HS-5 (cell line): ENCODE data around the gene BNC1.

Experiments
- DNase-seq: peaks from one replicate; pipeline ENCODE4 v3.0.0-alpha.2; 2012; ENCODE audit warnings: low read depth

The BNC1 gene

DNA sequence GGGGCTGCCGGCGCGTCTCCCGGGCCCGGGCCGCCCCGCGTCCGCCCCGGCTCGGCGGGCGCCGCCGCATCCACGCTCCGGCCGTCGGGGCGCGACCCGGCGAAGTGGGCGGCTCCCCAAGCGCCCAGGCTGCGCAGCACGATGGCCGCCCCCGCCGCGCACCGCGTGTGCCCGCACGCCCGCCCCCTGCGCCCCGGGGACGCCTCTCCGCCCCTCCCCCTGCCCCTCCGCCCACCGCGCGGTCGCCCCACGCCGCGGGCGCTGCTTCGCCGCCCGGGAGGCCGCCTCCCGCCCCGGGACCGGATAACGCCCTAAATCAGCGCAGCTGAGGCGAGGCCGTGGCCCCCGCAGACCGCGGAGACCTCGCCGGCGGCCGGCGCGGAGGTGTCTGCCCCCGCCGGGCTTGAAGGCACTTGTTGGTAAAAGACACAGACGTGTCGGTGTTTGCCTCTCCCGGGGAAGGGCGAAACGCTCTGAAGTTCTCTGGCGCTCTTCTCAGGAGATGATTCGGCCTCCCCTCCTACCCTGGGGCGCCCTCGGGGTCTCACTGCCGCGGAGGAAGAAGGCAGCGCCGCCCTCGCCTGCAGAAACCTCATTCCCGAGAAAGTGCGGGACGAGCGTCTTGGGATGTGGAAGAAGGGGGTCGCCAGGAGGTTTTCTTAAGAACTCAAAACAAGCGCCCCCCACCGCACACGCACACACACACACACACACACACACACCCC is at the start of gene BNC1:
Gene BNC1, minus strand, starts transcription at position 106 of the 725 bp plus-strand sequence. Its CDS starts 36 bp downstream, at position 70.
- no peak for DNase-seq

- no peak for DNase-seq
Observed at GRCh38 chr15:83327041-83327440, 42.6 kb upstream of the BNC1 start.

DNA sequence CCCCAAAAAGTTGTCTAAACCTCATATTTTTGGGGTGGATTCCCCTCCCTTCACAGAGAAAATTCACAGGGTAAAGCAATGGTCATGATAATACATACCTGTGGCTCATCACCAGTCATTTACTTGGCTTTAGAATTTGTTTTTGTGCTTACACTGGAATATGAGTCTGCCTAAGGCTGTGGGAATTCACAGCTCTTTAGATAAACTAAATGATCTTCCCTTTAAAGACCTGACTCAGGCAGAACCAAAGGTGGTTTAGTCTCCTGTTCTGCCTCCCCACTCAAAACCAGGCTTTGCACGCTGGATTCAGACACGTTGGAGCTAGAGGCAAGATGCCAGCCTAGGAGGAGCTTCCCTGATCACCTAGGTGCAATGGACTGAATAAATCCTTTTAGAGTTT is 40.3 kb upstream of the BNC1 start:
- no peak for DNase-seq

DNA sequence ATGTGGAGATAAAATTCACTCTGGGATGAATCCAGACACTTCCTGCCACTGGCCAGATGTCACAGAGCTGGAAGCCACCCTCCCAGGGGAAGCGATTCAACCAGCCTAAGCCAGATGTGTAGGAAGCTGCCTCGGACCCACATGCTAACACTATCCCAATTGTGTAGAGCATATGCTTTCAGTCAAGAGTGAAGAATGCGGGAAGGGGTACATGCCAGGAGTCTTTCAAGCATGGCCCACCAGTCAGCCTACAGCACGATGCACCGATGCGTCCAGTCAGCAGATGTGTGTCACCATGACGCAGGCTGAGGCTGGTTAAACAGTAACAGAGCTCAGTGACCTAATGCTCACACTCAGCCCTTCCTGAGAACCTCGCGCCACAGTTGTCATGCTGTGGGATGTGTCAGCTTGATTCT is 38.8 kb upstream of the BNC1 start:
- DNase-seq: peak; percentile 97

GRCh38 chr15:83322691-83323090 is 38.2 kb upstream of the BNC1 start:
- no peak for DNase-seq

DNA sequence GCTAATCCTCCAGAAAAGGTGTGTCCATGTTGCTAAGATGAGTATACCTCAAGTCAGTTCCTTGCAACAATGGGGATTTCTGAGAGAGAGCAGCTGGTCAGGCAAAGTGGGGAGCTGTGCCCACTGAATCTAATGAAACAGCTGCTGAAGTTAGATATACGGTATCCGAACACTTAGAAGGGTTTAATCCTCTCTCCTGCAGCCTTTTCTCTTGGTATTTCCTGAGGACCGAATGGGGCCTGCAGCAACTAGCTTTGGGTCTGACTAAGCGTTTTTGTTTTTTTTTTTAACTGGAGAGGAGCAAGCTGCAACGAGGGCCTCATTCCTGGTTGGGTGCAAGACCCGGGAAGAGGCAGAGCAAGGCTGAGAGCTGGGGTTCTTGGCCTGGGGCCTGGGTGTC is 37.6 kb upstream of the BNC1 start:
- DNase-seq: no peak

DNA sequence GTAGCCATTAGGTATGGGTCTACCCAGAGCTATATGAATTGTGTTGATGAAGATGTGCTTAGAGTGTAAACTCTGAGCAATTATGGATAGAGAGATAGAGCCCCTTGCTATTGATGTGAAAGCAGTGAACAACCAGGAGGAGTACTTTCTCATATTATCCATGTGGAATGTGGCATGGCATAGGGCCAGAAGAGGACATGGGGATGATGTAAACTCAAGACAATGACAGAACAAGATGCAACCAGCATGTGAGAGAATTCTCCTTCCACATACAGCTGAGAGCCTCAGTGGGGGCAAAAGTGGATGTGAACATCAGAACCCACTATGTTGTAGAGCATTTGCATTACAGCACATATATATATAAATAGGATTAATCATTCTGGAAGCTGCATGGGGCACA is 36.4 kb upstream of the BNC1 start:
- DNase-seq: no peak

GRCh38 chr15:83320404-83320803 is 35.9 kb upstream of the BNC1 start:
- DNase-seq: peak; percentile 72

DNA sequence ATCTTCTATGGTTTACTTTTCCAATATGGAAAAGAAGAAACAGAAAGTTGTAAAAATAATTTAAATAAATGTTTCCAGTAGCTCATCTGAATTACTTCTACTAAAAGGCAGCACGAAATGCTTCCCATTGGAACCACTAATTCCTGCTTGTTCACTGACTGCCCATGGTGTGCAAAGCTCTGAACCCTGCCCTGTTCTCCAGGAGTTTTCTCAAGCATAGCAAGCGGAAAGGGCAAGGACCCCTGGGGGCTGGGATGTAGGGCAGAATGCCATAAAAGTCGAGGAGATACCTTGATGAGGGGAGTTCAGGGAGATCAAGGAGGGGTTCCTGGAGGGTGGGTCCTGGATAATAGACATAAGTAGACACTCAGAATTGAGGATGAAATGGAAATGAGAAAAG is 35.3 kb upstream of the BNC1 start:
- no peak for DNase-seq

DNA sequence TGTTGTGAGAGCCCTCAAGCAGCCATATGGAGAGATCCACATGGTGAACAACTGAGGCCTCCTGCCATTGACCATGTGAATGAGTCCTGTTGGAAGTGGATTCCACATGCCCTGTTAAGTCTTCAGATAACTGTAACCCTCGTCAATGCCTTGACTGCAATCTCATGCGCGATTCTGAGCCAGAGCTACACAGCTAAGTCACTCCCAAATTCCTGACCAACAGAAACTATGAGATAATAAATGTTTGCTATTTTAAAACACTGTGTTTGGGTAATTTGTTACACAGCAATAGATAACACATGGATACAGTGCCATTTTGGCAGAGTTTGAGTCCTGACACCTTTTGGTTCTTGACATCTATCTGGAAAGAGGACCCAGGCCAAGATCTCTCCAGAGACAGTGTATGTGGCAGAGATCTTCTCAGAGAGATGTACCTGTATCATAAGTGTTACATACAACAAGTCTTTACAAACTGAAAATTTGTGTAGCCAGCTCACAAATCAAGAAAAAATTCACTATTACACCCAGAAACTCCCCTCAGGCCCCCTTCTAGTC is 34.5 kb upstream of the BNC1 start:
- DNase-seq: no peak

GRCh38 chr15:83318036-83318435 is 33.6 kb upstream of the BNC1 start:
- DNase-seq: no peak

DNA sequence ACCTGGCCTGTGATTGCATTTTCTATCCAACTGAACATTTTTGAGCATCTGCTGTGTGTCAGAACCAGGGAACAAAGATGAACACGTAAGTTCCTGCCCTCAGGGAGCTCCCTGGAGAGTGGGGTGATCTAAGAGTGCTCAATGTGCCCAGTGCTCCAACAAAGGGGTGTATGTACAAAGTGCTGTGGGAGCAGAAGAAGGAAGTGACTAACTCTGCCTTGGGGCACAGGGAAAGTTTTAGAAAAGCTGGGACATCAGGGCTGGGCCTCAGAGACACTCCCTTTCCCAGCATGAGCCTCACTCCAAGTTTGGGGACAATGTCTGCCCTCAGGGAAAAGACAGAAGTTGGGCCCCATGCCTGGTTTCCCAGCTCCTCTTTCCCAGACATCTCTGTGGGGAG is 27.6 kb upstream of the BNC1 start:
- no peak for DNase-seq

DNA sequence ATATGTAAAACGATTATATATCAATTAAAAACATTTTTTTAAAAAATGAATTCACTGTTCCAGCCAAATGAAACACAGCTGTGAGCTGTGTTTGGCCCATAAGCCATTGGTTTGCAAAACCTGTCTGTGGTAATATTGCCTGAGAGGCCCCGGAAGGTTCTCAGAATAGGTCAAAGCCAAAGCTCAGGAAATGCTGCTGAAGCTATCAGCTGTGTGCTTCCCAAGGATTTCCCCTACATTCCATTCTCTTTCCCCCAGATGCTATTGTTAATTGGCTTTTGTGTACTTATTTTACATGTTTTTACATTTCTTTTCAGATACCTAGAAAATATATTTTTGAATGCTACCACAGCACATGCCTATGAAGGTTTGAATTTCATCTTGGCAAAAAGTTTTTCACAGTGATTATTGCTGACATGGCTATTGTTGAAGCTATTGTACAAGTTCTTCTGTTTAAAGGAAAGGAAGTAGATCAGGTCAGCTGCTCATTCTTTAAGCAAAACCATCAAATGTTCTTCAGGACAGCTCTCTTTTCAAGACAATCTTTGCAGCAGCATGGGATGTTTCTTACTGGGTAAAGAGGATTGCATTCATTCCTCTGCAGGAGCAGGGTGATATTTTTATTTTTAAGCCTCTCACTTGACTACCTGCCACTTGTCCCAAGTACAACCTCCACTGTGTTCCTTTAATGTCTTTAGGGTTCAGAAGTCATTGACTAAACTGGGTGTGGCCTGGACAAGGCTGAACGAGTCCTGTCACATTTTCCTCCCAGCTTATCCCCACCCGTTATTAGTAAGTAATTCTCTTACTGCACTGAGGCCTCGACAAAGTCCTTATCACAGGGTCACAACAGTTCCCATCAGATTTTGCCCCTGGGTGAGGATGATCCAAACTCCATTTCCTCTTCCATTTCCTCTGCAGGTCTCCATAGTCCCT is 26.3 kb upstream of the BNC1 start:
- DNase-seq: no peak

GRCh38 chr15:83308671-83309070 is 24.2 kb upstream of the BNC1 start:
- no peak for DNase-seq

DNA sequence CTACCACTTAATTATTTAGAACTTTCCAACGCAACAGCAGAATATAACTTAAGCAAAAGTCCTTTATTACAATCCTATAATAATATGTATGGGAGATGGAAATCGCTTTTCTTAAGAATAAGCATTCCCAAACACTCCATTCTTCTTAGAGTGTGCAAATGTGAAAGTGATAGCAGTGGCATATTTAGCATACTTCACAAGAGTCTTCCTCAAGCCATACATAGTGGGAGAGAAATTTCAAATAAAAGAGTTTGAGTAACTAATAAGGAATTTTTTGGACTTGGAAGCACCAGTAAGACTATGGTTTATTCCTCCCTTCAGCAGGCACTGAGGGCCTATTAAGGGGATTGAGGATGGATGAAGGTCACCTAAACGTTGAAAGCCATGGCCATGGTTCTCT is 22.1 kb upstream of the BNC1 start:
- no peak for DNase-seq

DNA sequence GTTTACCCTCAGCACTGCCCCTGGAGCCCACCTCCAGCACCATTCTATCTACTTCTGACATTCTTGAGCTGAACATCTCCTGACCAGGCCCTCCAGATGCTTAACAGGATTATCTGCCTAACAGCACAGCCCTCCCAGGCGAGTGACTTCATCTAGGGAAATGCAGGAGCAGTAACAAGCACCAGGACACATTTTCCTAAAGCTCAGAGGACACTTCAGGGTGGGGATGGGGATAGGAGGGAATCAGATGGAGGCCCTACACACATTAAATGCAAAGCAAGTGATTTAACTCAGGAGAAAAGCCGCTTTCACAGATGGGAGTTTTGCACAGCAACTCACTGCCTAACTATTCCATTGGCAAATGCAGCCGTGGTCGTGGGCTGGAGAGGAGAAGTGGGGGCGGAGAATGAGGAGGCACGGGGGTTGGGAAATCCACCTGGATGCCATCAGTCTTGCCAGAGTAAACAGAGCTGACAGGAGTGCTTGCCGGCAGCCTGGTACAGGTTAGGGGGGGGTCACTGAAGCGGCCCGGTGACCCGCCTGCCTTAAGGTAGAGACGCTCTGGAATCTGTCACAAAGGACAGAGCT is 21.3 kb upstream of the BNC1 start:
- DNase-seq: no peak

DNA sequence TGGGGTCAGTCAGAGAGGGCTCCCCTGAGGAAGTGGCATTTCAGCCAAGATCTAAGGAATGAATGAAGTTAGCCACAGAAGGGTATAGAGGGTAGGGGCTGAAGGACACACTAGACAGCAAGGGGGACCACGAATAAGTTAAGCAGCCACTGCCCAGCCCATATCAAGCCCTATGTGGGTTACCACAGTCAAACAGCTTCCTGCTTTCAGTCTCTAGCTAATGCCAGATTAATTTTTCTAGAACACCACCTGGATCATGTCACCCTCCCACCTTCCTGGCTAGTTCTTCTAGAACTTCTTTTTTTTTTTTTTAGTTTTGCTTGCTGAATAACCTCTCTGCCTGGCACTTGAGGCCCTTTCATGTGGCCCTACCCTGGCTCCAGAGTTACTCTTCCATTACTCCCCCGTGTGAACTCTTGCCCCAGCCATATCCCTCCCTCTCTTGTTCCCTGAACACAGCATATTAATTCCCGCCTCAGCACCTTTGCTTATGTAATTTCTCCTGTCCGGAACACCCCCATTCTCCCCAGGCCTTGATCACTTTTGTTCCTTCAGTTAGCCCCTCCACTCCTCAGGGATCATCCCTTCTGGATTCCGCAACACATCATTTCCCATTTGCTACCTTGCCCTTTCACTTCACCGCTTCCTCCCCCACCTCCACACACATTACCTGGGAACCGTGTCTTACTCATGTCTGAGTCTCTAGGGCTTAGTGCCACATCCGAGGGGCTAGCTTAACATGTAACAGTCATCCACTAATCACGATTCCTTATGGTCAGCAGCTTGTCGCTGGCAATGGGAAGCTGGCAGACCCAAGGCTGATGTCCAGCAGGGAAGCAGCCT is 20.6 kb upstream of the BNC1 start:
- DNase-seq: no peak

GRCh38 chr15:83303535-83303934 is 19.1 kb upstream of the BNC1 start:
- DNase-seq: no peak

GRCh38 chr15:83300826-83301225 is 16.4 kb upstream of the BNC1 start:
- no peak for DNase-seq

DNA sequence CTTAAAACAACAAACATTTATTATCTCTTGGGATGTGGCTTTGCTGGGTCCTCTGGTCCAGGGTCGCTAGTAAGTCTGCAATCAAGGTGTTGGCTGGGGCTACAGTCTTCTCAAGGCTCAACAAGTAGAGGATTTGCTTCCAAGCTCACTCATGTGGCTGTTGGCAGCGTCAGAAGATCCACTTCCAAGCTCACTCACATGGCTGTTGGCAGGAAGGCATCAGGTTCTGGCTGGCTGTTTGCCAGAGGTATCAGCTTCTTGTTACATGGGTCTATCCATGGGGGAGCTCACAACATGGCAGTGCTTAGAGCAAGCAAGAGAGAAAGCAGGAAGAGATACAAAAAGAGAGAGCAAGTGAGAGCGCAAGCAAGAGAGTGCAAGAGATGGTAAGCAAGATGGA is 15.0 kb upstream of the BNC1 start:
- no peak for DNase-seq

DNA sequence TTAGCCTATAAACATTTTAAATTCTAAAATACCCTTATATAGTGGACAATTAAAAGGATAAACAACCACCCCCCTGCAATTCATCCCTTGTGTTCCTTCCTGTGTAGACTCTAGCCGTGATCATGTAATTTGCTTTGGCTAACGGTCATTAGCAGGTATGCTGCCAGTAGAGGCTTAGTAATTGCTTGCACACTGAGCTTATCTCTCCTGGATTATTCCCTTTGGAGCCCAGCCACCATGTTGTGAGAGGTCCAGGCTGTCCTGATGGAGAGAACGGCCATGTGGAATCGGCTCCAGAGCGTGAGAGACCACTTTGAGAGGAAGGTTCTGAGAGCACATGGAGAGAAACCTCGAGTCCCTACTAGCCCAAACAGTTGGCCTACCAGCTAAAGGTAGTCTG is 11.0 kb upstream of the BNC1 start:
- no peak for DNase-seq

- DNase-seq: no peak
Observed at GRCh38 chr15:83293201-83293600, 8.7 kb upstream of the BNC1 start.
